HG03354 (cell line): ENCODE measurements around the gene SCYGR1.
"Not testable (repeated sequence)": the region's sequence is repeated elsewhere in the genome, so short reads cannot be mapped to it uniquely, and the experiment has no call there.

ENCODE experiments used
- ATAC-seq: cut with Tn5 transposase; IDR thresholded peaks from one replicate; pipeline ENCODE4 v1.9.1; 2021; ENCODE audit warnings: mild to moderate bottlenecking; ENCODE audit not compliant: unreplicated experiment, poor library complexity, severe bottlenecking

Gene SCYGR1

GRCh38 chr2:227376656-227377396, 10.9 kb downstream of the SCYGR1 start:
- ATAC-seq, result no peak

GRCh38 chr2:227374158-227374557, 13.6 kb downstream of the SCYGR1 start:
- ATAC-seq, result no peak

GRCh38 chr2:227373389-227373788, 14.4 kb downstream of the SCYGR1 start:
- no peak for ATAC-seq

- ATAC-seq, result no peak
Measured at GRCh38 chr2:227370791-227371312, 16.9 kb downstream of the SCYGR1 start.

- ATAC-seq, result no peak
Measured at GRCh38 chr2:227370092-227370491, 17.7 kb downstream of the SCYGR1 start.

GRCh38 chr2:227368574-227368973, 19.2 kb downstream of the SCYGR1 start:
- ATAC-seq, result no peak

- no peak for ATAC-seq
Measured at GRCh38 chr2:227367427-227367795, 20.3 kb downstream of the SCYGR1 start.

GRCh38 chr2:227366769-227367426, 20.9 kb downstream of the SCYGR1 start:
- ATAC-seq, result no peak

- ATAC-seq, result no peak
Measured at GRCh38 chr2:227365833-227366232, 21.9 kb downstream of the SCYGR1 start.

GRCh38 chr2:227364585-227365263, 23.0 kb downstream of the SCYGR1 start:
- ATAC-seq, result not testable (repeated sequence)

GRCh38 chr2:227363756-227364155, 24.0 kb downstream of the SCYGR1 start:
- no peak for ATAC-seq

GRCh38 chr2:227360351-227360750, 27.4 kb downstream of the SCYGR1 start:
- no peak for ATAC-seq

- ATAC-seq, result peak; percentile 65
Measured at GRCh38 chr2:227351639-227352038, 36.1 kb downstream of the SCYGR1 start.

- no peak for ATAC-seq
Measured at GRCh38 chr2:227349989-227350612, 37.6 kb downstream of the SCYGR1 start.

GRCh38 chr2:227348324-227348723, 39.4 kb downstream of the SCYGR1 start:
- ATAC-seq, result no peak

GRCh38 chr2:227347117-227347516, 40.6 kb downstream of the SCYGR1 start:
- no peak for ATAC-seq

- no peak for ATAC-seq
Measured at GRCh38 chr2:227344231-227344630, 43.5 kb downstream of the SCYGR1 start.

- no peak for ATAC-seq
Measured at GRCh38 chr2:227341553-227341952, 46.2 kb downstream of the SCYGR1 start.

GRCh38 chr2:227340106-227340505, 47.6 kb downstream of the SCYGR1 start:
- ATAC-seq, result no peak

GRCh38 chr2:227339098-227339599, 48.6 kb downstream of the SCYGR1 start:
- ATAC-seq, result peak; percentile 73
